ENCODE data around the gene MRPL20.

DNA sequence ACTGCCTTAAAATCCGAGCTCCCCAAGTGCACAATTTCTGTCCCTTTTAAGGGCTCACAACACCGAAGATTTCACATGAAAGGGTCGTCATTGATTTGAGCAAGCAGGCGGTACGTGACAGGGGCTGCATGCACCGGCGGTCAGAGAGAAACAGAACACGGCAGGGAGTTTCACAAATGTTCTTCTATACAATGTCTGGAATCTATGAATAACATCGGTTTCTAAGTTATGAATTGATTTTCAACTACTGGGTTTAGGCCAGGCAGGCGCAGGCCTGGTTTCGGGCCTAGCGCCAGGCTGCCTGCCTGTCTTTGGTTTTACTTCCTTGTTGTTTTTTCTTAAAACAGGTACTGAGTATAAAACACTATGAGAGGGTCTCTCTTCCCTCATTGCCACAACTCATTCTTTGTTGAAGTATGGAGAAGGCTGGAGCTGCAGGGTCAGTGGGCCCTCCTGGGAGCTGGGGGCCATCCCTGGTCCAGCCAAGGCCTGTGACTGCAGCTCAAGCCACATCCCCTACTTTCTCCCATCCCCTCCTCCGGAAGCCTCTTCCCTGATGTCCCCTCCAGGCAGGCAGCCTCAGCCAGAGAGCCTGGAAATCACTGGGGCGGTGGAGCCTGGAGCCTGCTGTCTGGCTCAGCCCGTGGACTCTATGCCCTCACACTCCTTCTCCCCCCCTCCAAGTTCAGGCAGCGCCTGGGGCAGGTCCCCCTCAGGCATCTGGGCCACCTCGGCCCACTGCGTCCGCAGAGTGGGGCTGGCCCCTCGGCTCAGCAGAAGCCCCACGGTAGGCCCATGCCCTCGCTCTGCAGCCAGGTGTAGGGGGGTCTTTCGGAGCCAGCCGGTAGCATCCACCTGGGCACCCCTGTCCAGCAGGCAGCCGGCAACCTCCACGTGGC is 11.6 kb upstream of the MRPL20 start:
- TF ChIP-seq, protein P1, sequence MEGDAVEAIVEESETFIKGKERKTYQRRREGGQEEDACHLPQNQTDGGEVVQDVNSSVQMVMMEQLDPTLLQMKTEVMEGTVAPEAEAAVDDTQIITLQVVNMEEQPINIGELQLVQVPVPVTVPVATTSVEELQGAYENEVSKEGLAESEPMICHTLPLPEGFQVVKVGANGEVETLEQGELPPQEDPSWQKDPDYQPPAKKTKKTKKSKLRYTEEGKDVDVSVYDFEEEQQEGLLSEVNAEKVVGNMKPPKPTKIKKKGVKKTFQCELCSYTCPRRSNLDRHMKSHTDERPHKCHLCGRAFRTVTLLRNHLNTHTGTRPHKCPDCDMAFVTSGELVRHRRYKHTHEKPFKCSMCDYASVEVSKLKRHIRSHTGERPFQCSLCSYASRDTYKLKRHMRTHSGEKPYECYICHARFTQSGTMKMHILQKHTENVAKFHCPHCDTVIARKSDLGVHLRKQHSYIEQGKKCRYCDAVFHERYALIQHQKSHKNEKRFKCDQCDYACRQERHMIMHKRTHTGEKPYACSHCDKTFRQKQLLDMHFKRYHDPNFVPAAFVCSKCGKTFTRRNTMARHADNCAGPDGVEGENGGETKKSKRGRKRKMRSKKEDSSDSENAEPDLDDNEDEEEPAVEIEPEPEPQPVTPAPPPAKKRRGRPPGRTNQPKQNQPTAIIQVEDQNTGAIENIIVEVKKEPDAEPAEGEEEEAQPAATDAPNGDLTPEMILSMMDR (IDR thresholded peaks at IDR 0.05): no peak
- TF ChIP-seq ZFX (IDR thresholded peaks at IDR 0.05; ENCODE audit: borderline replicate concordance): no peak

All from 22Rv1 (cell line).